ENCODE data around the gene PIN1. TPM values are rescaled to one million over a fixed set of nuclear protein-coding genes. Genes with fewer than 3 reads are reported as not detected.

PIN1 gene
- total RNA-seq (10 to 100 TPM; 49.2 to 70.9 (median 61.0) TPM), polyA plus RNA-seq (10 to 100 TPM in 1 of 2 donors, 1 to 10 TPM in 1; 6.3 to 94.2 TPM)
- long read RNA-seq, donor 1, full-length matches to known transcripts = 140 of 154 reads
- long read RNA-seq, donor 1, partial matches to known transcripts = 7 of 154 reads
- long read RNA-seq, donor 1, other reads (novel, unspliced or antisense) = 7 of 154 reads
- long read RNA-seq, donor 2, full-length matches to known transcripts = 91 of 104 reads
- long read RNA-seq, donor 2, partial matches to known transcripts = 13 of 104 reads
- long read RNA-seq, donor 2, other reads (novel, unspliced or antisense) = 0 of 104 reads
- long read RNA-seq, donor 3, full-length matches to known transcripts = 115 of 138 reads
- long read RNA-seq, donor 3, partial matches to known transcripts = 19 of 138 reads
- long read RNA-seq, donor 3, other reads (novel, unspliced or antisense) = 4 of 138 reads

DNA sequence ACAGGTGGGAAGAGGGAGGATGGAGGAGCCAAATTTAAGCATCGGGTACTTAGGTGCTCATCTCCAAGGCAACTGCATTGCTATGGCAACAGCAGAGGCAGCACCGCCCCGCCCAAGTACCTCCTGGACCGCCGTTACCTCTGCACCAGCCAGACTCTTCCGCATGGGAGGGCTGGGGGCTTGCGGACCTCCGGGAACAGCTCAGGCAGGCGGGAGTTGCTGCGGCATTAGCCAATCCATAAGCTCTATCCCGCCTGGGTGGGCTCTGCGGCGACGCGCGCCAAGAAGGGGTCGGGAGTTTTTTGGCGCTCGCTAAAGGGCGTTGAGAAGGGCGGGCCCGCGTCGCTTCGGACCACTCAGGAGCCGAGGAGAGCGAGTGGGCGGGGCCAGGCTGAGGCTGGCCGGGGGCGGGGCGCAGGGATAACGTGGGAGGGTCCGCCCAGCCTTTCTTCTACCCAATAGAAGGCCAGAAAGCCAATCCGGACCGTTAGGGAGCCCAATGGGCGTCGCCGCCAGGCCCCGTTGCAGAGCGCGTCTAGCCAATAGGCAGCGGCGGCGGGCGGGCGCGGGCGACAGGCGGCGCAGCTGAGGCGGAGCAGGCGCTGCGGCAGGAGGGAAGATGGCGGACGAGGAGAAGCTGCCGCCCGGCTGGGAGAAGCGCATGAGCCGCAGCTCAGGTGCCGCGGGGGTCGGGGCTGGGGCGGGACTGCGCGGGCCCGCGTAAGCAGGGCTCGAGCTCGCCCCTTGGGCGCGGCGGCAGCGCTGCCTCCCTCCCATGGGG, at the start of gene PIN1:
Gene PIN1 (plus strand): TSS at position 593 of the 781 bp plus-strand sequence. CDS start 27 bp downstream, at position 620.
- no peaks in the 10 kb centered on the region for H3K27me3 ChIP-seq
- no peak for TF ChIP-seq EP300 (IDR thresholded peaks at IDR 0.05)
- TF ChIP-seq, protein P1, sequence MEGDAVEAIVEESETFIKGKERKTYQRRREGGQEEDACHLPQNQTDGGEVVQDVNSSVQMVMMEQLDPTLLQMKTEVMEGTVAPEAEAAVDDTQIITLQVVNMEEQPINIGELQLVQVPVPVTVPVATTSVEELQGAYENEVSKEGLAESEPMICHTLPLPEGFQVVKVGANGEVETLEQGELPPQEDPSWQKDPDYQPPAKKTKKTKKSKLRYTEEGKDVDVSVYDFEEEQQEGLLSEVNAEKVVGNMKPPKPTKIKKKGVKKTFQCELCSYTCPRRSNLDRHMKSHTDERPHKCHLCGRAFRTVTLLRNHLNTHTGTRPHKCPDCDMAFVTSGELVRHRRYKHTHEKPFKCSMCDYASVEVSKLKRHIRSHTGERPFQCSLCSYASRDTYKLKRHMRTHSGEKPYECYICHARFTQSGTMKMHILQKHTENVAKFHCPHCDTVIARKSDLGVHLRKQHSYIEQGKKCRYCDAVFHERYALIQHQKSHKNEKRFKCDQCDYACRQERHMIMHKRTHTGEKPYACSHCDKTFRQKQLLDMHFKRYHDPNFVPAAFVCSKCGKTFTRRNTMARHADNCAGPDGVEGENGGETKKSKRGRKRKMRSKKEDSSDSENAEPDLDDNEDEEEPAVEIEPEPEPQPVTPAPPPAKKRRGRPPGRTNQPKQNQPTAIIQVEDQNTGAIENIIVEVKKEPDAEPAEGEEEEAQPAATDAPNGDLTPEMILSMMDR (IDR thresholded peaks at IDR 0.05) = peak; percentile 69 to 85 (median 74)
- DNase-seq = peak; percentile 98 to 99 (median 99)
- intact Hi-C loops (cut with DNase I) = no loop called here
- peak within 1 kb of the TSS in 1 of 2 donors; percentile 55 for H3K27ac ChIP-seq
- 0 to 1% (median 0%) methylated on average over 53 to 73 of the region's 73 CpGs for WGBS, 3 donors
- H3K36me3 ChIP-seq = no peaks in the 10 kb centered on the region
- no peaks in the 10 kb centered on the region for H3K9me3 ChIP-seq
- H3K4me3 ChIP-seq = peak within 1 kb of the TSS; percentile 87
- H3K4me1 ChIP-seq (ENCODE audit: insufficient read depth) = peaks cover 1% of the 10 kb centered on the region

DNA sequence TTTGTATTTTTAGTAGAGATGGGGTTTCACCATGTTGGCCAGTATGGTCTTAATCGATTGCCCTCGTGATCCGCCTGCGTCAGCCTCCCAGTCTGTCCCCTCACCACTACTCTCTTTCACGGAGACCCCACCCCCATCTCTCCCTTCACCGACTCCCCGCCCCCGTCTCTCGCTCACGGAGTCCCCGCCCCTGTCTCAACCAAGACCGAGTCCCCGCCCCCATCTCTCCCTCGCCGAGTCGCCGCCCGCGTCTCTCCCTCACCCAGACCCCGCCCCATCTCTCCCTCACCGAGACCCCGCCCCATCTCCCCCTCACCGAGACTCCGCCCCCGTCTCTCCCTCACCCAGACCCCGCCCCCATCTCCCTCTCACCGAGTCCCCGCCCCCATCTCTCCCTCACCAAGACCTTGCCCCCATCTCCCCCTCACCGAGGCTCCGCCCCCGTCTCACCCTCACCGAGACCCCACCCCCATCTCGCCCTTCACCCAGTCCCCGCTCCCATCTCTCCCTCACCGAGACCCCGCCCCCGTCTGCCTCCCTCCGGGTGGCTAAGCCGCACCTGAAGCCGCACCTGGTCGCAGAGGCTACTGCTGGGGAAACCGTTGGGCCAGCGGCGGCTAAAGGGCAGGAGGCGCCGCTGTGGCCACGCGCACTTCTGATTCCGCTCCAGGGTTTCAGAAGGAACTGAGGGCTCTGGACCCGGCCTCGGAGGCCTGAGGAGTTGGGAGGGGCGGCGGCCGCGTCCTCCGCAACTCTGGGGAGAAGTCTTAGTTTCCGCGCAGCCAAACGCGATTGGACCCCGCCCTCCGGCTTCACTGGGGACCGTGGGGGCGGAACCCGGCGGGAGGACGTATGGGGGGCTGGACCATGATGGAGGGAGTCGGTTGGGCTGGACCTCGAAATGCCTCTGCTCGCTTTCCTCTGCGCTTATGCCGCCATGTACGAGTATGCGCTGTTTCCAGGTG, 49.5 kb upstream of the PIN1 start:
- Histone ChIP-seq H3K4me1 (ENCODE audit: insufficient read depth) (peaks cover 7% of the 10 kb centered on the region), H3K36me3 (no peaks in the 10 kb centered on the region), H3K4me3 (peak overlapping the region; percentile 81), H3K9me3 (no peaks in the 10 kb centered on the region), H3K27me3 (no peaks in the 10 kb centered on the region), H3K27ac (peak overlapping the region; percentile 77 to 98)
- peak; percentile 97 to 99 (median 99) for DNase-seq
- peak; percentile 95 for TF ChIP-seq POLR2A (IDR thresholded peaks at IDR 0.05)
- TF ChIP-seq, protein P1 (IDR thresholded peaks at IDR 0.05) = no peak
- TF ChIP-seq EP300 (IDR thresholded peaks at IDR 0.05) = no peak
- 1 to 2% (median 1%) methylated on average over 40 to 74 of the region's 74 CpGs for WGBS, 3 donors
- intact Hi-C loops (cut with DNase I) = loop anchor here in 3 of 4 donors (5.0 to 10.0 kb wide), 3 partner anchors 161 to 463 kb away; partner anchors contain the start of genes ZNF561 (in 2 of the 3) and ZNF559 (in 1 of the 3)

DNA sequence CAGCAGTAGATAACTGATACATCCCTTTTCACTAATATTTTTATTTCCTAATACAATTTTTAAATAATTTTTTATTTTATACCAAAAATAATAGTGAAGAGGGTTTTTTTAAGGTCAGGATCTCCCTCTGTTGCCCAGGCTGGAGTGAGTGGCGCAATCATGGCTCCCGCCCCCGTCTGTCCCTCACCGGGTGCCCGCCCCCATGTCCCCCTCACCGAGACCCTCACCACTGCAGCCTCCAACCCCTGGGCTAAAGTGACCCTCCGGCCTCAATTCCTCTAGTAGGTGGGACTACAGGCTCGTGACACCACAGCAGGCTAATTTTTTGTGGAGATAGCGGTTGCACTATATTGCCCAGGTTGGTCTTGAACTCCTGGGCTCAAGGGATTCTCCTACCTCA, 48.8 kb upstream of the PIN1 start:
- Histone ChIP-seq H3K27me3 (no peaks in the 10 kb centered on the region), H3K4me1 (ENCODE audit: insufficient read depth) (peaks cover 7% of the 10 kb centered on the region), H3K27ac (peak overlapping the region; percentile 77 to 98), H3K36me3 (no peaks in the 10 kb centered on the region), H3K9me3 (no peaks in the 10 kb centered on the region), H3K4me3 (peak overlapping the region; percentile 81)
- peak in 3 of 5 donors; percentile 54 to 60 (median 57) for DNase-seq
- 39 to 55% (median 49%) methylated on average over 9 of the region's 9 CpGs for WGBS, 3 donors
- intact Hi-C loops (cut with DNase I) = loop anchor here in 3 of 4 donors (5.0 to 10.0 kb wide), 3 partner anchors 162 to 464 kb away; partner anchors contain the start of genes ZNF561 (in 2 of the 3) and ZNF559 (in 1 of the 3)
- TF ChIP-seq, protein P1 (IDR thresholded peaks at IDR 0.05) = no peak
- TF ChIP-seq EP300 (IDR thresholded peaks at IDR 0.05) (no peak), POLR2A (IDR thresholded peaks at IDR 0.05) (no peak)
